Measurements from ENCODE around the gene C9orf78.

DNA sequence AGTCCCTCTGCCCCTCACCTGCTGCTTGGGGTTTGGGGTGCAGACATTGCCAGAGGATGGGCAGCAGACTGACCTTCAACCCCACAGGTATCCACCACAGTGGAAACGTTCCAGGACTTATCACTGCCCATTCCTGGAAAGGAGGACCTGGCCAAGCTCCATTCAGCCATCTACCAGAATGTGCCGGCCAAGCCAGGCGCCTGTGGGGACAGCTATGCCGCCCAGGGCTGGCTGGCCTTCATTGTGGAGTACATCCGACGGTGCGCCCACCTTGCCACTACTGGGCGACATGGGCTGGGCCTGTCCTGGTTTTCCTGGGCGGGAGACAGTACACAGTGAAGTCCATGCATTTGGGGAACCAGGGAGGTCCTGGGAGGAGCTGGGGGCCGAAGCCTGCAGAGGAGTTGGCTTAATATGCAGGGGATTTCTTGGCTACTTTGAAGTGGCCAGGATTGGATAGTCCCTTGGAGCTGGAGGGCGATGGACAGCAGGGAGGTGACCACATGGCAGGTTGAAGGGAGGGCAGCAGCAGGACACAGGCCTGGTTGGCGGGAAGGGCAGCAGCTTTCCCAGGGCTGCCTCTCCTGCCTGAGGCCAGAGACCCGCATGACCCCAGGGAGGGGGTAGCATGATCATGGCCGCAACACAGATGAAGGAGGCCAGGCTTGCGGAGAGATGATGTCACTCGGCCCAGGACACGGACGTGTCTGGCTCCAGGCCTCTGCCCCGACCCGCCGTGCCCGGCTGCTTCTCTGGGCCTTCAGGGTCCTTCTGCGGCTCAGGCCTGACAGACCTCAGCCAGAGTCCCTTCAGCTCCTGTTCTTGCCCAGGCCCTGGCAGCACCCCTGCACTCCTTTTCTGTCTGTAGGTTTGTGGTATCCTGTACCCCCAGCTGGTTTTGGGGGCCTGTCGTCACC is 34.8 kb upstream of the C9orf78 start:
- TF ChIP-seq EZH2phosphoT487 (IDR thresholded peaks at IDR 0.05; ENCODE audit: insufficient read depth, low read depth) (no peak), EZH2 (IDR thresholded peaks at IDR 0.05; ENCODE audit: insufficient read depth, poor library complexity, severe bottlenecking) (no peak)
